ENCODE data around the gene UGT1A9.
"Not testable (repeated sequence)": the region's sequence is repeated elsewhere in the genome, so short reads cannot be mapped to it uniquely, and the experiment has no call there.

Gene UGT1A9

GRCh38 chr2:233681521-233682099 is 9.9 kb downstream of the UGT1A9 start, which contains the start of gene UGT1A7:
TSS of gene UGT1A7 (plus strand) at chr2:233681901. CDS start at chr2:233681938, 37 bp downstream.
- DNase-seq = no peak

GRCh38 chr2:233684640-233685039 is 12.9 kb downstream of the UGT1A9 start:
- DNase-seq = no peak

DNA sequence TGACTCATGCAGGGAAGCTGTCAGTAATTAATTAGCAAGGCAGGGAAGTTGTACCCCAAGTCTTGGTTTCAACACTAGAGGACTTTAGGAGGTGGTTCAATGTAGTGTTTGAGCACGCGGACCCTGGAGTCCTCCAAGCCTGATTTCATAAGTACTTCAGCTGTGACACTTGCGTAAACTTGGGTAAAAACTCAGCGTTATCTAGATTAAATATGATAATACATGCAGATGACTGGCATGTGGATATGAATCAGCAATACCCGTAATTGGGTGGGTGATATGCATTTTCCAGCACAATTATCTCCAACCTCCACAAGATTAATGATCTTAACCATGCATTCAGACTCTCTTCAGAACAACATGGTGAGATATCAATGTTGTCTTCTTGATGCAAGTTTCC is 15.2 kb downstream of the UGT1A9 start:
- no peak for DNase-seq

DNA sequence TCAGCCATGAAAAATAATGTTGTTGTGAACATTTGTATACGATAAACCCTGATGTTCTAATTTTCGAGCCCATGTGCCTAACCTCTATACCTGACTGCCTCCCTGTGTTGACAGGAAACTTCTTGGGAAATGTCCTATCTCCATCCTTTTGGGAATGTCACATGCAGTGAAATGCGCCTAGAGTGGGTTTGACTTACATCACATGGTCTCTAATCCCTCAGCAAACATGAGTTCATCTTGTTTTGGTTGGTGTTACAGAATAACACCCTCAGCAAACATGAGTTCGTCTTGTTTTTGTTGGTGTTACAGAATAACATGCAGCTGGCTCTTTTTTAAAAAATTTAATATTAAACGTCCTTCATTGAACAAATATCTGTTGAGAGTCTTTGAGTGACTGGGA is 16.6 kb downstream of the UGT1A9 start:
- DNase-seq = no peak

- DNase-seq = no peak
Observed at GRCh38 chr2:233689031-233689430, 17.3 kb downstream of the UGT1A9 start.

DNA sequence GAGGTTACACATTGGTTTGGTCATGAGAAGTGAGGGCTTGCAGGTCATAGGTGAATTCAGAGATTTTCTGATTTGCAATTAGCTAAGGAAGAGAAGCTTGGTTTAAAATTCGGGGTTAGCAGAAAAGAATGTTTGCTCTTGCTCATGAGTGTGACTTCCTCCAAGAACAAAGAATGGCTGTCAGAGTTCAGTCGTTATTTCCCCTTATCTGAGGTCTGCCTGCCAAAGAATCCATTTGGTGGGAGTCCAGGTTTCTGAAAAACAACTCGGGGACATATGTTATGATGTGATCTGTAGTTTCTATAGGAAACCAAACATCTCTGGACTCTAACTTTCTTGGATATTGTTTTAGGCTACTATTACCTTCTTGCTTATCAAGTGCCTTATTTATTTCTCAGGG is 17.8 kb downstream of the UGT1A9 start:
- DNase-seq = no peak

GRCh38 chr2:233690444-233690843 is 18.7 kb downstream of the UGT1A9 start:
- DNase-seq = no peak

DNA sequence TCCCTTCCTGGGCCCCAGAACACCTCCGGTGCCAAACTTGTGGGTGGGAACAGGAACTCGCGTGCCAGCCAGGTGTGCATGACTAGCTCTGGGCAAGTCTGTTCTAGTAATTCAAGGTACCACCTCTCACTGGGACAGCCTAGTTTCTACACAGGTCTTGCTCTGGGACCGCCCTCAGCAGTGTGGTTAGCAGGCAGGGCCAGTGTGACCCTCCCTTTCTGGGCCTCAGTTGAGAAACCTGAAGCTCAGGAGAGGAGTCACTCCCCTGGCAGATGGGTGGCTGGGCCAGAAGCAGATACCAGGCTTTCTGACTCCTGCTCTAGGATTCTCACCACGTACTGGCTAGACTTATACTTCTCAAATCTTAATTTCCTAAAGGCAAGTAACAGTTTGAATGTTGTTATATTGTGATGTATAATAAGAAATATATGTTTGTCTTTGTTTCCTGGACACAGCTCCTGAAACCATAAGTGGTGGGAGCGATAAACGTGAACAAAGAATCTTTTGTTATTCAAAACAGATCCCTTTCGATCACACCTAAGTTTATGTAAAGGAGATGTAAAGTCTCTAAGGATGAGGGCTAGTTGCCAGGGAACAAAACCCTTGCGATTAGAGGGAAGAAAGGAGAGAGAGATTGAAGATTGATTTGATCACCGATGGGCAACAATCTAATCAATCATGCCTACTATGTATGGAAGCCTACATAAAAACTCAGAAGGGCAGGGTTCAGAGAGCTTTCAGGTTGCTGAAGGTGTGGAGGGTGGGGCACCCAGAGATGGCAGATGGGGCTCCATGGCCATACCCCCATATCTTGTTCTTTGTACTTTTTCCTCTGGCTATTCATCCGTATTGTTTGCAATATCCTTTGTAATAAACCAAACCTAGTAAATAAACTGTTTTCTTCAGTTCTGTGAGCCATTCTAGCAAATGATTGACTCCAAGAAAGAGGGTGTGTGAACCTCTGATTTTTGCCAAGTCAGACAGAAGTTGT is 20.0 kb downstream of the UGT1A9 start:
- no peak for DNase-seq

DNA sequence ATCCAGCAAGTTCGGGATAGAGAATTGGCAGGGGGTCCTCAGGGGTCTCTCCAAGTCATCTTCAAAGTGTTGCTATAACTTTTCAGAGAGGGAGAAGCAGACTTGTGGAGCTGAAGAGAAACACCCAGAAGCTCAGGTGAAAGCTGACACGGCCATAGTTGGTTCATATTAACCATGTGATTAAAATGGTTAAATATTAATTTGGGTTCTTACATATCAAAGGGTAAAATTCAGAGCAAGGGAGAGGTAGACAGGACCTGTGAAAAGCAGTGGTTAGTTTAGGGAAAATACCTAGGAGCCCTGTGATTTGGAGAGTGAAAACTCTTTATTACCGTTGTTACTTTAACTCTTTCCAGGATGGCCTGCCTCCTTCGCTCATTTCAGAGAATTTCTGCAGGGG is 20.9 kb downstream of the UGT1A9 start, which contains the start of gene UGT1A6:
Gene UGT1A6, plus strand, starts transcription at position 243 of the 400 bp plus-strand sequence. Its CDS starts 115 bp downstream, at position 358.
- DNase-seq = no peak

DNA sequence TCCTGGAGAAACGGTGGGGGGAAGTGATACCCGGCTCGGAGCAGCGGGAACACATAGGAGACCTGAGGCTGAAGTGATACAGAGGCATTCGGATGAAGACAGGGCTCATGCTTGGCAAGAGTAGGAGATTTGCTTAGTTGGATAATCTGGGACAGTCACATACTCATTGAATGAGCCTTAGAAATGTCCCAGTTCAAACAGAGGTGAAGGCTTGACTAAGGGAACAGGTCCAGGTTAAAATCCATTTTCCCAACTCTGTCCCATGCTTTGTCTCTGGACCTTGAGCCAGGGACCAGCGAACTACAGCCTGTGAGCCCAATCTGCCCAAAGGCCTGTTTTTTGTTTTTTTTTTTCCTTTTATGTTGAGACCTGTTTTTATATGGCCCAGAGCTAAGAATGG is 22.3 kb downstream of the UGT1A9 start:
- no peak for DNase-seq

- no peak for DNase-seq
Observed at GRCh38 chr2:233698740-233699139, 27.0 kb downstream of the UGT1A9 start.

- no peak for DNase-seq
Observed at GRCh38 chr2:233699424-233700027, 27.8 kb downstream of the UGT1A9 start.

DNA sequence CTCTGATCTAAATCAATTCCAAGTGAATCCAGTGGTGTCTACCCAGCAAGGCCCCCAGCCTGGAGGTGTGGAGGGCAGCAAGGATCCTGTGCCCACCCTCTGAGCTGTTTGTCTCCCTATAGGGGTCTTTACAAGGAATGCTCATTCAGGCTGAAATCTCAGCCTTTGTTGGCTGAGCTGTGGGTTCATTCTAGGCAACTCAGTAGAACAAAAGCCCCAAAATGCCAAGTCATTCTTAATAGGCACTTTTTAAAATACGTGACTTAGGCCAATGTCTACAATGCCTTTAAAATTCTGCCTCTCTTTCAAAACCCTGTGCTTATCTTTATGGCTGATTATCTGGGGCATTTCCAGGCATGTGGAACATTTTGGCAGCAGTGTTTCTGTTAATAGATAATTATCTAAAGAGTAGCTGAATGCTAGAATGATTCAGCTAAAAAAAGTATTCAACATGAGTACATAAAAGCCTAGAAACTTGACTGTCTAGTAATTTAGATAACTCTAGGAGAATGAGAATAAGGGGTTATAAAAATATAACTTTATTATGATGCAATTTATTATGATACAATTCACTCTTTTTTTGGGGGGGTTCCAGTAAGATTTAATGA is 28.4 kb downstream of the UGT1A9 start:
- DNase-seq = no peak

- DNase-seq = not testable (repeated sequence)
Observed at GRCh38 chr2:233700842-233701241, 29.1 kb downstream of the UGT1A9 start.

DNA sequence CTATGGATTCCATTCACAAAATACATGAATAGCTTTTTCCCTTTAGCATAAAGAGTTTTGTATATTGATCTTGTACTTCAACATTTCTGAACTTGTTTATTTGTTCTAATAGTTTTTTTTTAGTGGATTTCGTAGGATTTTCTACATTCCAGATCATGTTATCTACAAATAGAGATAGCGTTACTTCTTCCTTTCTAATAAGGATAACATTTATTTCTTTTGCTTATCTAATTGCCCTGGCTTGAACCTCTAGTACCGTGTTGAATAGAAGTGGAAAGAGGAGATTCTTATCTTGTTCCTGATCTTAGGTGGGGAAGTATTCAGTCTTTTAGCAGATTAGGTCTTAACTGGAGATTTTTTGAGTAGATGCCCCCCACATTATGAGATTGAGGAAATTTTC is 30.5 kb downstream of the UGT1A9 start:
- DNase-seq = no peak

DNA sequence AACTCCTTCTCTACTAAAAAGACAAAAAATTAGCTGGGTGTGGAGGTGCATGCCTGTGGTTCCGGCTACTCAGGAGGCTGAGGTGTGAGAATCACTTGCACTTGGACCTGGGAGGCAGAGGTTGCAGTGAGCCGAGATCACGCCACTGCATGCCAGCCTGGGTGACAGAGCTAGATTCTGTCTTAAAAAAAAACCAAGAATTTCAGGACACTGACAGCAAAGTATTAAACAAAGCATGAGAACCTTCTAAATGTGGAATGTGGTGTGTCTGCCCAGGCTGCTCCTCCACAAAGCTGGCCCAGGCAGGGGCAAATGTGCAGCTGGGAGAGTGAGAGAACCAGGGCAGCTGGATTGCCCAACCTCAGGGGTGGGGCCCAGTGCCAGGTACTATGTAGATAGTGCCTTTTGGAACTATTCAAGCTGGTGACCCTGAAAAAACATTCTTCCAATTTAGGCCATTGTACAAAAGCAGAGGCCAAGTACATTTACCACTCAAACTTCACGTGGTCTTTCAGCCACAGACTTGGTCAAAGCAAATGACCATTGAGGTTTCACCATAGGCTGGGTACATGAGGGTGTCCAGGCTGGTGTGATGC is 34.3 kb downstream of the UGT1A9 start:
- no peak for DNase-seq

GRCh38 chr2:233706720-233707119 is 35.0 kb downstream of the UGT1A9 start:
- DNase-seq = peak; percentile 59

DNA sequence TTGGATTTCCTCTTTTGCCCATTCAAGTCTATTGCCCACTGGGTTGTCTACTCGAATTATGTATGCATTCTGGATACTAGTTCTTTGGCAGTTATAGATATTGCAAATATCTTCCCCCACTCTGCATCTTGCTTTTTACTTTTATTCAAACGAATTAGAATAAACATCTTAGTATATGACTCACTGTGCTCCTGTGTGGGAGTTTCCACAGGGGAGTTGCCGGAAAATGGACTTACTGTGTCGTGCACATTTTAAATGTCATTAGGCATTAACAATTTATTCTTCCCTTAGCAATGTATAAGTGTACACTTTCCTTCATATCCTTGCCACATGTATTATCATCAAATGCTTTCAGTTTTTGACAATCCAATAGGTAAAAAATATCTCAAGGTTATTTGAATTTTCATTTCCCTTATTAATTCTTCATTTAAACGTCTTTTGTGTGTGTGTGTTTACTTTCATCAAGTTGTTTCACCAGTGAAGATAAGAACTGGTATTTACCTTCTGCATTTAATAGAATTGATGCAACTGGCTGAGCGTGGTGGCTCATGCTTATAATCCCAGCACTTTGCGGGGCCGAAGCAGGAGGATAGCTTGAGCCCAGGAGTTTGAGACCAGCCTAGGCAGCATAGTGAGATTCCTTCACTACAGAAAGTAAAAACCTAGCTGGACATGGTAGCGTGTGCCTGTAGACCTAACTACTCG is 36.4 kb downstream of the UGT1A9 start:
- DNase-seq = no peak

GRCh38 chr2:233708942-233709341 is 37.2 kb downstream of the UGT1A9 start:
- no peak for DNase-seq

DNA sequence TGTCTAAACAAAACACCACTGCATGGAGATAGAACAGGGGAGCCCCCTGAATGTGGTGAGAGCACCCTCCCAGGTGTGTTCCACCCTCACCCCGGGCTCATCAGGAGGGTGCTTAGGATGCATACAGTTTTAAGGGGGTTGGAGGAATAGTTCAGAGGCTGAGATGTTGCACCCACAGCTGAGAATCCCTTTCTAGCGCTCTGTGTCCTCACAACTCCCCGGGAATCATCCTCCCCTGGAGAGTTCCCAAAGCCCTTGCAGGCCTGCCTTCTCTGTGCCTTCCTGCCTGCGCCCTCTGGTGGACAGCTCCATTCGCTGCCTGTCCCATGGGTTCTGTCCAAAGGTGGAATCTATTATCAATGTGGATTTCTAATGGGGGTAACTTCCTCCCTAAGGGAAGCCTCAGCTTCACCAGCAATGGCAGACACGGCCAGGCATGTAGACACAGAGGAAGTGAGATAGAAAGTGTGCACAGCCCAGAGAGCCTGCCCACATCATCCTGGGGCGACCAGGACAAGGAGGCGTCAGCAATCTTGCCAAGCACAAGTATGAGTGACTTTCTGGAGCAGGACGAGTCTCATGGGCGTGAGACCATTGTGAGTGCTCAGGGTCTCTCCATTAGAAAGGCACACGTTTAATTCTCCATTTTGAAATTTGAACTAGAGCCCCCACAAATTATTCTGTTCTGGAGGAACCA is 39.8 kb downstream of the UGT1A9 start:
- peak; percentile 87 for DNase-seq

DNA sequence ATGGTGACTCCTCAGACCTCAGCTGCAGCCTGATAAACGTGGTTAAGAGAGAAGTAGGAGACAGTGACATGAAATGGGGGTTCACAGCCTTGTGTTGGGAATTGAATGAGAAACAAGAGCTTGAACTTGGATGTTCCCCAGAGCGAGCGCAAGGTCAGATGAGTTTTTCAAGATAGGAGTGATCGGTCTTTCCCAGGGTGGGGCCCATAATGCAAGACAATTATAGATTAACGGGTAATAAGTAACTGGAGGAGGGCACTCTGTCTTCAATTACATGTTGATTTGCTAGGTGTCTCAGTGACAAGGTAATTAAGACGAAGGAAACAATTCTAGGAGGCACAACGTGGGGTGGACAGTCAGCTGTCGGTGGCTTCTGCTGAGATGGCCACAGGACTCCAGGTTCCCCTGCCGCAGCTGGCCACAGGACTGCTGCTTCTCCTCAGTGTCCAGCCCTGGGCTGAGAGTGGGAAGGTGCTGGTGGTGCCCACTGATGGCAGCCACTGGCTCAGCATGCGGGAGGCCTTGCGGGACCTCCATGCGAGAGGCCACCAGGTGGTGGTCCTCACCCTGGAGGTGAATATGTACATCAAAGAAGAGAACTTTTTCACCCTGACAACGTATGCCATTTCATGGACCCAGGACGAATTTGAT is 41.0 kb downstream of the UGT1A9 start, which contains the start of gene UGT1A5:
Gene UGT1A5, plus strand, starts transcription at position 297 of the 651 bp plus-strand sequence. Its CDS starts 85 bp downstream, at position 382.
- DNase-seq = no peak
